ENCODE data around the gene ST8SIA6.
"Not testable (repeated sequence)": the region's sequence is repeated elsewhere in the genome, so short reads cannot be mapped to it uniquely, and the experiment has no call there.

Gene ST8SIA6

GRCh38 chr10:17457083-17457482 lies 2.7 kb upstream of the ST8SIA6 start:
- DNase-seq (ENCODE audit: low read depth in 2 of 2): no peak

- DNase-seq (ENCODE audit: low read depth in 2 of 2): no peak
These were observed 1.7 kb upstream of the ST8SIA6 start for GRCh38 chr10:17456032-17456548.

- DNase-seq (ENCODE audit: low read depth in 2 of 2): no peak
These were observed 673 bp upstream of the ST8SIA6 start for GRCh38 chr10:17455015-17455520.

GRCh38 chr10:17453373-17454091 lies 863 bp downstream of the ST8SIA6 start:
- no peak for DNase-seq (ENCODE audit: low read depth in 2 of 2)

- DNase-seq (ENCODE audit: low read depth in 2 of 2): no peak
These were observed 1.4 kb downstream of the ST8SIA6 start for GRCh38 chr10:17453035-17453372.

- no peak for DNase-seq (ENCODE audit: low read depth in 2 of 2)
These were observed 2.1 kb downstream of the ST8SIA6 start for GRCh38 chr10:17452060-17452841.

- DNase-seq (ENCODE audit: low read depth in 2 of 2): no peak
These were observed 4.4 kb downstream of the ST8SIA6 start for GRCh38 chr10:17450024-17450423.

- DNase-seq (ENCODE audit: low read depth in 2 of 2): no peak
These were observed 8.9 kb downstream of the ST8SIA6 start for GRCh38 chr10:17445400-17445998.

GRCh38 chr10:17444388-17444714 lies 10.0 kb downstream of the ST8SIA6 start:
- DNase-seq (ENCODE audit: low read depth in 2 of 2): no peak

GRCh38 chr10:17443707-17444387 lies 10.5 kb downstream of the ST8SIA6 start:
- no peak for DNase-seq (ENCODE audit: low read depth in 2 of 2)

GRCh38 chr10:17438583-17438982 lies 15.8 kb downstream of the ST8SIA6 start:
- DNase-seq (ENCODE audit: low read depth in 2 of 2): no peak

- not testable (repeated sequence) for DNase-seq (ENCODE audit: low read depth in 2 of 2)
These were observed 17.8 kb downstream of the ST8SIA6 start for GRCh38 chr10:17436578-17436977.

GRCh38 chr10:17435953-17436352 lies 18.4 kb downstream of the ST8SIA6 start:
- no peak for DNase-seq (ENCODE audit: low read depth in 2 of 2)

GRCh38 chr10:17435187-17435586 lies 19.2 kb downstream of the ST8SIA6 start:
- no peak for DNase-seq (ENCODE audit: low read depth in 2 of 2)

GRCh38 chr10:17432723-17433122 lies 21.7 kb downstream of the ST8SIA6 start:
- no peak for DNase-seq (ENCODE audit: low read depth in 2 of 2)

GRCh38 chr10:17431871-17432311 lies 22.5 kb downstream of the ST8SIA6 start:
- DNase-seq (ENCODE audit: low read depth in 2 of 2): no peak

- DNase-seq (ENCODE audit: low read depth in 2 of 2): peak in 1 of 2 donors; percentile 43
These were observed 23.6 kb downstream of the ST8SIA6 start for GRCh38 chr10:17430647-17431355.

- no peak for DNase-seq (ENCODE audit: low read depth in 2 of 2)
These were observed 24.9 kb downstream of the ST8SIA6 start for GRCh38 chr10:17429490-17429889.

GRCh38 chr10:17428351-17429097 lies 25.9 kb downstream of the ST8SIA6 start:
- DNase-seq (ENCODE audit: low read depth in 2 of 2): peak; percentile 43 to 51

GRCh38 chr10:17427666-17428350 lies 26.6 kb downstream of the ST8SIA6 start:
- DNase-seq (ENCODE audit: low read depth in 2 of 2): no peak
